ENCODE results near the gene SLC6A19. TPM values are rescaled to one million over a fixed set of nuclear protein-coding genes. Genes with fewer than 3 reads are reported as not detected.
"Not testable (repeated sequence)": the region's sequence is repeated elsewhere in the genome, so short reads cannot be mapped to it uniquely, and the experiment has no call there.

Gene SLC6A19
- polyA plus RNA-seq (ENCODE audit: insufficient read length) = not detected

GRCh38 chr5:1201327-1202025 lies at the start of gene SLC6A19:
Gene SLC6A19, plus strand, starts transcription at chr5:1201595. Its CDS starts 56 bp downstream, at chr5:1201651.
- DNase-seq = no peak

- DNase-seq = no peak
These were observed 49.2 kb upstream of the SLC6A19 start for GRCh38 chr5:1152156-1152555.

- DNase-seq = no peak
These were observed 48.6 kb upstream of the SLC6A19 start for GRCh38 chr5:1152771-1153282.

- DNase-seq = no peak
These were observed 48.0 kb upstream of the SLC6A19 start for GRCh38 chr5:1153428-1153827.

- DNase-seq = no peak
These were observed 46.0 kb upstream of the SLC6A19 start for GRCh38 chr5:1155191-1156032.

- no peak for DNase-seq
These were observed 45.2 kb upstream of the SLC6A19 start for GRCh38 chr5:1156033-1156753.

- DNase-seq = no peak
These were observed 44.5 kb upstream of the SLC6A19 start for GRCh38 chr5:1156754-1157460.

GRCh38 chr5:1157461-1157986 lies 43.9 kb upstream of the SLC6A19 start:
- DNase-seq = not testable (repeated sequence)

GRCh38 chr5:1158647-1159340 lies 42.6 kb upstream of the SLC6A19 start:
- no peak for DNase-seq

GRCh38 chr5:1159341-1159675 lies 42.1 kb upstream of the SLC6A19 start:
- no peak for DNase-seq

- DNase-seq = no peak
These were observed 41.5 kb upstream of the SLC6A19 start for GRCh38 chr5:1159774-1160406.

GRCh38 chr5:1161108-1161832 lies 40.1 kb upstream of the SLC6A19 start:
- no peak for DNase-seq

- no peak for DNase-seq
These were observed 39.6 kb upstream of the SLC6A19 start for GRCh38 chr5:1161833-1162229.

GRCh38 chr5:1162276-1162675 lies 39.1 kb upstream of the SLC6A19 start:
- no peak for DNase-seq

- DNase-seq = no peak
These were observed 38.6 kb upstream of the SLC6A19 start for GRCh38 chr5:1162751-1163150.

GRCh38 chr5:1163366-1163765 lies 38.0 kb upstream of the SLC6A19 start:
- DNase-seq = no peak

GRCh38 chr5:1163879-1164278 lies 37.5 kb upstream of the SLC6A19 start:
- DNase-seq = no peak

GRCh38 chr5:1164696-1165630 lies 36.4 kb upstream of the SLC6A19 start:
- no peak for DNase-seq

GRCh38 chr5:1165864-1166263 lies 35.5 kb upstream of the SLC6A19 start:
- DNase-seq = no peak

All from hindlimb muscle (tissue), 1 donor.